ENCODE results near the gene CTNNA3.

Gene CTNNA3

GRCh38 chr10:67175354-67175753, 520.6 kb downstream of the CTNNA3 start:
- Histone ChIP-seq H3K36me3 (ENCODE audit: control insufficient read depth, insufficient read depth, low read length) (no peaks in the 10 kb centered on the region), H2AFZ (no peak overlapping the region), H3K9ac (no peak overlapping the region), H3K4me1 (no peaks in the 10 kb centered on the region), H3K27me3 (ENCODE audit: control insufficient read depth, insufficient read depth, low read length) (no peaks in the 10 kb centered on the region), H3K4me3 (ENCODE audit: low read depth, low read length) (no peak overlapping the region), H3K79me2 (no peaks in the 10 kb centered on the region), H3K9me3 (ENCODE audit: control insufficient read depth, low read length) (no peaks in the 10 kb centered on the region), H3K4me2 (ENCODE audit: low read length) (no peak overlapping the region), H3K27ac (no peak overlapping the region)
- TF ChIP-seq, protein P1, sequence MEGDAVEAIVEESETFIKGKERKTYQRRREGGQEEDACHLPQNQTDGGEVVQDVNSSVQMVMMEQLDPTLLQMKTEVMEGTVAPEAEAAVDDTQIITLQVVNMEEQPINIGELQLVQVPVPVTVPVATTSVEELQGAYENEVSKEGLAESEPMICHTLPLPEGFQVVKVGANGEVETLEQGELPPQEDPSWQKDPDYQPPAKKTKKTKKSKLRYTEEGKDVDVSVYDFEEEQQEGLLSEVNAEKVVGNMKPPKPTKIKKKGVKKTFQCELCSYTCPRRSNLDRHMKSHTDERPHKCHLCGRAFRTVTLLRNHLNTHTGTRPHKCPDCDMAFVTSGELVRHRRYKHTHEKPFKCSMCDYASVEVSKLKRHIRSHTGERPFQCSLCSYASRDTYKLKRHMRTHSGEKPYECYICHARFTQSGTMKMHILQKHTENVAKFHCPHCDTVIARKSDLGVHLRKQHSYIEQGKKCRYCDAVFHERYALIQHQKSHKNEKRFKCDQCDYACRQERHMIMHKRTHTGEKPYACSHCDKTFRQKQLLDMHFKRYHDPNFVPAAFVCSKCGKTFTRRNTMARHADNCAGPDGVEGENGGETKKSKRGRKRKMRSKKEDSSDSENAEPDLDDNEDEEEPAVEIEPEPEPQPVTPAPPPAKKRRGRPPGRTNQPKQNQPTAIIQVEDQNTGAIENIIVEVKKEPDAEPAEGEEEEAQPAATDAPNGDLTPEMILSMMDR (IDR thresholded peaks at IDR 0.05): no peak

GRCh38 chr10:67173787-67174186, 522.2 kb downstream of the CTNNA3 start:
- H3K9me3 ChIP-seq (ENCODE audit: control insufficient read depth, low read length): no peaks in the 10 kb centered on the region
- H3K9ac ChIP-seq: no peak overlapping the region
- H3K27me3 ChIP-seq (ENCODE audit: control insufficient read depth, insufficient read depth, low read length): no peaks in the 10 kb centered on the region
- no peak overlapping the region for H3K4me2 ChIP-seq (ENCODE audit: low read length)
- no peaks in the 10 kb centered on the region for H3K36me3 ChIP-seq (ENCODE audit: control insufficient read depth, insufficient read depth, low read length)
- TF ChIP-seq, protein P1 (IDR thresholded peaks at IDR 0.05): no peak
- H3K79me2 ChIP-seq: no peaks in the 10 kb centered on the region
- no peaks in the 10 kb centered on the region for H3K4me1 ChIP-seq
- H2AFZ ChIP-seq: no peak overlapping the region
- no peak overlapping the region for H3K27ac ChIP-seq
- H3K4me3 ChIP-seq (ENCODE audit: low read depth, low read length): no peak overlapping the region

DNA sequence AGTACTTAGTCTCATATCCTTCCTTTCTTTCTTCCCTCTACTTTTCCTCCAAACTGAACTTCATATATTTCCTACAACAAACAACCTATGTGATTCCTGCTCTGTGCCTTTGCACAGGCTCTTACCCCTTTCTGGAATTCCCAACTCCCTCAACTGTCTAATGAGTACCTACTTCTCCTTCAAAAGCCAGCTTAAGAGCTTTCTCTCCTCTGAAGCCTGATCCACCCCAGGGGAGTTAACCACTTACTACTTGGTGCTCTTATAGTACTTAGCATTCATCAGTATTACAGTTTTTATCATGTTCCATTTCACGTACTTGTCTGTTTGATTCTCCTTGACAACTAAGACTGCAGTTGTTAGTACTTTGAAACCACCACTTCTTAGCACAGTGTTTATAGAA, 524.0 kb downstream of the CTNNA3 start:
- TF ChIP-seq, protein P1 (IDR thresholded peaks at IDR 0.05): no peak
- Histone ChIP-seq H3K27ac (no peak overlapping the region), H3K79me2 (no peaks in the 10 kb centered on the region), H3K4me1 (no peaks in the 10 kb centered on the region), H3K9me3 (ENCODE audit: control insufficient read depth, low read length) (no peaks in the 10 kb centered on the region), H3K4me3 (ENCODE audit: low read depth, low read length) (no peak overlapping the region), H3K36me3 (ENCODE audit: control insufficient read depth, insufficient read depth, low read length) (no peaks in the 10 kb centered on the region), H3K4me2 (ENCODE audit: low read length) (no peak overlapping the region), H3K27me3 (ENCODE audit: control insufficient read depth, insufficient read depth, low read length) (no peaks in the 10 kb centered on the region), H3K9ac (no peak overlapping the region), H2AFZ (no peak overlapping the region)

DNA sequence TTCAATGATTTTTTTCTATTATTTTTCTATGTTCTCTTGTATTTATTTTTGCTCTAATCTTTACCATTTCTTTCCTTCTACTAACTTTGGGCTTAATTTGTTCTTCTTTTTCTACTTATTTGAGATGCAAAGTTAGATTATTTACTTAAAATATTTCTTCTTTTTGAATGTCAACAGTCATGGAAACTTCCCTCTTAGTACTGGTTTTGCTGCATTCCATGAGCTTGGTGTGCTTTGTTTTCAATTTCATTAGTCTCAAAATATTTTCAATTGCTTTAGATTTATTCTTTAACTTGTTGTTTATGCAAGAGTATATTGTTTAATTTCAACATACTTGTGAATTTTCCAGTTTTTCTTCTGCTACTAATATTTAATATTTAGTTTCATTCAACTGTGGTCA, 539.8 kb downstream of the CTNNA3 start:
- H2AFZ ChIP-seq: no peak overlapping the region
- H3K9me3 ChIP-seq (ENCODE audit: control insufficient read depth, low read length): no peaks in the 10 kb centered on the region
- H3K27ac ChIP-seq: no peak overlapping the region
- no peaks in the 10 kb centered on the region for H3K4me1 ChIP-seq
- H3K4me2 ChIP-seq (ENCODE audit: low read length): no peak overlapping the region
- H3K27me3 ChIP-seq (ENCODE audit: control insufficient read depth, insufficient read depth, low read length): no peaks in the 10 kb centered on the region
- H3K4me3 ChIP-seq (ENCODE audit: low read depth, low read length): no peak overlapping the region
- no peak overlapping the region for H3K9ac ChIP-seq
- TF ChIP-seq, protein P1 (IDR thresholded peaks at IDR 0.05): no peak
- no peaks in the 10 kb centered on the region for H3K79me2 ChIP-seq
- no peaks in the 10 kb centered on the region for H3K36me3 ChIP-seq (ENCODE audit: control insufficient read depth, insufficient read depth, low read length)

DNA sequence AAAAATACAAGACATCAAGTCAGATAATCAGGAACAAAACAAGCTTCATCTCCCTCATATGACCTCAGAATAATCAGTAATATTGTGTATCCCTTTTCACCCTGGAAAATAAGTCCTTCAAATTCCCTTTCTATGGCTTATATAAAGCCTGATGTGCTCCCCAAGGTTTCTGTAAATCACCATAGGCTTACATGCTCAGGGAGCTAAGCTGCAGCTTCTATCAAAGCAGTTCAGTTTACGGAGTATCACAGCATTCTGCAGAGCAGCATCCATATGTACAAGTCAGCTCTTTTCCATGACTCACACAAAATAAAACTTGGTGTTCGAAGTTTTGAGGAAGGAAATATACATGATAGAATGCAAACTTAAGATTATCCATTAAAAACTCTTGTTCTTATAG, 544.5 kb downstream of the CTNNA3 start:
- Histone ChIP-seq H3K4me2 (ENCODE audit: low read length) (no peak overlapping the region), H3K4me3 (ENCODE audit: low read depth, low read length) (no peak overlapping the region), H3K27ac (no peak overlapping the region), H2AFZ (no peak overlapping the region), H3K36me3 (ENCODE audit: control insufficient read depth, insufficient read depth, low read length) (no peaks in the 10 kb centered on the region), H3K79me2 (no peaks in the 10 kb centered on the region), H3K4me1 (no peaks in the 10 kb centered on the region), H3K9ac (no peak overlapping the region), H3K9me3 (ENCODE audit: control insufficient read depth, low read length) (no peaks in the 10 kb centered on the region), H3K27me3 (ENCODE audit: control insufficient read depth, insufficient read depth, low read length) (no peaks in the 10 kb centered on the region)
- TF ChIP-seq, protein P1 (IDR thresholded peaks at IDR 0.05): no peak

Measured in parathyroid adenoma (tissue), 2 donors.